ENCODE data around the gene FAM216A.

- TF ChIP-seq POLR2A (IDR thresholded peaks at IDR 0.05), result no peak
- TF ChIP-seq CTCF (IDR thresholded peaks at IDR 0.05), result no peak
- no peak for TF ChIP-seq POLR2AphosphoS5 (IDR thresholded peaks at IDR 0.05)
Observed at GRCh38 chr12:110466791-110467190, 1.9 kb upstream of the FAM216A start.
